Measurements from ENCODE around the gene CCDC50. TPM values are rescaled to one million over a fixed set of nuclear protein-coding genes. Genes with fewer than 3 reads are reported as not detected.

Gene CCDC50
- total RNA-seq, 1 donor from 2014 or later, result 51.2 TPM

DNA sequence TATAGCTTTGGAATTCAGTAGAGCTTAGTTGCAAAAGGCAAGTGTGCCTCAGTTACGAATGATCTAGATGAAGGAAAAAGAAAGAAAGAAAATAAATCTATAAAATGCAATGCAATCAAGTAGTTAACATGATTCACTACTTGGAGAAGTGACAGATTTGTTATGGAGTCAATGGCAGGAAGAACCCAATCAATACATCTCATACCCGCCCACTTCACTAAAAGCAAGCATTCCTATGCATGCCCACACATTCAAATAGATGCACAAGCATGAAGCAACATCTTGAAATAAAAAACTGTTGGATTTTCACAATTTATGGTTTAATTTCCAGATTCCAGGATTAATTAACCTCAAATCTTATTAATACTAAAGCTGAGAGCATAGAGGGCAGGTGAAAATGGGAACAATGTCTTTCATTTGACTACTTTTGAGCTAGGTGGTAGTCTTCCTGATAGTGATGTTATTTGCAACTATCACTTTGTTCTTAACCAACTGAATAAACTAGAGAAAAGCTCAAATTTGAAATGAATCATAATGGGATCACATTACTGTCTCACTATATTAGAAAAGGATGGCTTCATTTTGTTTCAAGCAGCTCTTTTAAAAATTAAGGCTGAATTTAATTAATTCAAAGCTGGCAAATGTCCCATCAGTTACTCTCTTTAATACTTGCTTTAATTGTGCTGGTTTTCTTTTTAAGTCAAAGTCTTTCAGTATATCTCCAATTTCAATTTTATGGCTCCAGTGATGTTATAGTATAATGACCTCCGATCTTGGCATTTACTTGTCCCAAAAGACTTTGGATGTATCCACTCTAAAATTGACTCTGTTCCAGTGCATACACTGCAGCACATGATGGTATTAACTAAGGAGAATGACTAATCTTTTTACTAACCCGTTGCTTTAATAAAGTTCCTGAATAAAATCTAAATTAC is 46.7 kb upstream of the CCDC50 start:
- Mint-ChIP-seq H3K9me3 (no peaks in the 10 kb centered on the region), H3K4me1 (no peaks in the 10 kb centered on the region), H3K4me3 (no peak overlapping the region), H3K27ac (no peak overlapping the region), H3K27me3 (ENCODE audit: insufficient read depth, low read depth) (no peaks in the 10 kb centered on the region), H3K36me3 (no peaks in the 10 kb centered on the region)
- no peak overlapping the region for H3K9ac ChIP-seq
- H3K4me1 ChIP-seq, result no peaks in the 10 kb centered on the region
- no peaks in the 10 kb centered on the region for H3K9me3 ChIP-seq (ENCODE audit: low read depth)
- no peak overlapping the region for H3K4me2 ChIP-seq
- no peak overlapping the region for H3K4me3 ChIP-seq
- DNase-seq (ENCODE audit: low spot score), result no peak
- no peak overlapping the region for H3K27ac ChIP-seq
- no peaks in the 10 kb centered on the region for H4K20me1 ChIP-seq (ENCODE audit: low read depth)
- H3K79me2 ChIP-seq (ENCODE audit: low read depth), result no peaks in the 10 kb centered on the region
- H3K27me3 ChIP-seq, result no peaks in the 10 kb centered on the region
- H3F3A ChIP-seq (ENCODE audit: low read depth), result no peaks in the 10 kb centered on the region
- TF ChIP-seq, protein P1, sequence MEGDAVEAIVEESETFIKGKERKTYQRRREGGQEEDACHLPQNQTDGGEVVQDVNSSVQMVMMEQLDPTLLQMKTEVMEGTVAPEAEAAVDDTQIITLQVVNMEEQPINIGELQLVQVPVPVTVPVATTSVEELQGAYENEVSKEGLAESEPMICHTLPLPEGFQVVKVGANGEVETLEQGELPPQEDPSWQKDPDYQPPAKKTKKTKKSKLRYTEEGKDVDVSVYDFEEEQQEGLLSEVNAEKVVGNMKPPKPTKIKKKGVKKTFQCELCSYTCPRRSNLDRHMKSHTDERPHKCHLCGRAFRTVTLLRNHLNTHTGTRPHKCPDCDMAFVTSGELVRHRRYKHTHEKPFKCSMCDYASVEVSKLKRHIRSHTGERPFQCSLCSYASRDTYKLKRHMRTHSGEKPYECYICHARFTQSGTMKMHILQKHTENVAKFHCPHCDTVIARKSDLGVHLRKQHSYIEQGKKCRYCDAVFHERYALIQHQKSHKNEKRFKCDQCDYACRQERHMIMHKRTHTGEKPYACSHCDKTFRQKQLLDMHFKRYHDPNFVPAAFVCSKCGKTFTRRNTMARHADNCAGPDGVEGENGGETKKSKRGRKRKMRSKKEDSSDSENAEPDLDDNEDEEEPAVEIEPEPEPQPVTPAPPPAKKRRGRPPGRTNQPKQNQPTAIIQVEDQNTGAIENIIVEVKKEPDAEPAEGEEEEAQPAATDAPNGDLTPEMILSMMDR (IDR thresholded peaks at IDR 0.05), result no peak
- TF ChIP-seq EZH2phosphoT487 (IDR thresholded peaks at IDR 0.05) (no peak), EZH2 (IDR thresholded peaks at IDR 0.05) (no peak)
- peak overlapping the region; percentile 20 for H2AFZ ChIP-seq (replicated peaks)
- H3K36me3 ChIP-seq, result no peaks in the 10 kb centered on the region

DNA sequence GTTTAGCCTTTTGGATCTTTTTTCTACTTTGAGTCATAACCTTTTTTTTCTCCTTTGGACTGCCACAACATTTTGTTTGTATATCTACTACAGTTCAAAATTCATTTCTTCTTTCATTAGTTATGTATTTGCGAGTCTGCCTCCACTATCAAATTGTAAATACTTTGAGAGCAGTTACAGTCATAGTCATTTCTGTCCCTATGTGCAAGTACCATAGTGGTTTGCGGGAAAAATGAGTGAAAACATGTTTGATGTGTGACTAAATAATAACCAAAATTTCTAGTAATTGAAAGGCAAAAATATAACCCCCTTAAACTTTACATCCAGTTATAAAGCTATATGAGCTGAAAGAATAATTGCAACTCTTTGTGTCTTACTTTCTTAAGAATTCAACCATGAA is 45.8 kb upstream of the CCDC50 start:
- H3K4me1 Mint-ChIP-seq, result no peaks in the 10 kb centered on the region
- Histone ChIP-seq H3K4me3 (no peak overlapping the region), H3K9ac (no peak overlapping the region), H3K9me3 (ENCODE audit: low read depth) (no peaks in the 10 kb centered on the region), H2AFZ (replicated peaks) (no peak overlapping the region), H3K4me2 (no peak overlapping the region), H3K27ac (no peak overlapping the region), H3K36me3 (no peaks in the 10 kb centered on the region), H3K4me1 (no peaks in the 10 kb centered on the region), H3F3A (ENCODE audit: low read depth) (no peaks in the 10 kb centered on the region), H3K27me3 (no peaks in the 10 kb centered on the region), H3K79me2 (ENCODE audit: low read depth) (no peaks in the 10 kb centered on the region), H4K20me1 (ENCODE audit: low read depth) (no peaks in the 10 kb centered on the region)
- no peak for TF ChIP-seq EZH2 (IDR thresholded peaks at IDR 0.05)
- TF ChIP-seq EZH2phosphoT487 (IDR thresholded peaks at IDR 0.05), result no peak
- TF ChIP-seq, protein P1 (IDR thresholded peaks at IDR 0.05), result no peak
- no peaks in the 10 kb centered on the region for H3K27me3 Mint-ChIP-seq (ENCODE audit: insufficient read depth, low read depth)
- no peak overlapping the region for H3K27ac Mint-ChIP-seq
- H3K36me3 Mint-ChIP-seq, result no peaks in the 10 kb centered on the region
- no peak overlapping the region for H3K4me3 Mint-ChIP-seq
- H3K9me3 Mint-ChIP-seq, result no peaks in the 10 kb centered on the region
- no peak for DNase-seq (ENCODE audit: low spot score)

DNA sequence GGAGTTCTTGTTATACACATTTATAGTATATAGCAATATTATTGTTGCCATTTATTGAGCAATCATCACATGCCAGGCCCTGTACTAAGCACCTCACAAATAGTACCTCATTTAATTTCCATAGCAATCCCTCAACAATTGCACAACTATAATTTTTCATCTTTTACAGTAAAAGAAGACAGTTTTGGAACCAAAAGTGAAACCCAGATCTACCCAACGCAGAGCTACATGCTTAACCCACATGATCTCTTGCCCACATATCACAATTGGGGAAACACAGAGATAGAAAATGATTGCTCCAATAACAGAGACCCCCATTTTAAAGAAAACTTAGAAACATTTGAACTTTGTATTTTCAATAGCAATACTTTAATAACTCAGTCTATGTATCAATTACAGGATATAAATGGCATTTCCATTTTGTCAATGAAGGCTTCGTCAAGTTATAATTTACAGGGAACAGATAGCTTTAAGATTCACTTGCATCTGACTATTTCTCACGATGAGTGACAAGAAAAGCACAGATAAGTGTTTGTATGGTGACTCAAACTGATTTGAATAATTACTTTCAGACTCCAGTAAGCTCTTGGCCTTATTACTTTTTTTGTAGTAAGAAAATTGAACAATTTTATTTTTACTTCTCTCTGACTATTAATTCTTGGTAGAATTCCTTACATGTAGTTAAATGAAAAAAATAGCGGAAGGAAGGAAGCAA is 38.7 kb upstream of the CCDC50 start:
- H3F3A ChIP-seq (ENCODE audit: low read depth), result no peaks in the 10 kb centered on the region
- Mint-ChIP-seq H3K4me1 (no peaks in the 10 kb centered on the region), H3K36me3 (no peaks in the 10 kb centered on the region), H3K9me3 (no peaks in the 10 kb centered on the region), H3K27ac (no peak overlapping the region), H3K4me3 (no peak overlapping the region), H3K27me3 (ENCODE audit: insufficient read depth, low read depth) (no peaks in the 10 kb centered on the region)
- no peak overlapping the region for H2AFZ ChIP-seq (replicated peaks)
- H3K4me1 ChIP-seq, result no peaks in the 10 kb centered on the region
- no peaks in the 10 kb centered on the region for H3K9me3 ChIP-seq (ENCODE audit: low read depth)
- TF ChIP-seq EZH2phosphoT487 (IDR thresholded peaks at IDR 0.05) (no peak), EZH2 (IDR thresholded peaks at IDR 0.05) (no peak)
- TF ChIP-seq, protein P1 (IDR thresholded peaks at IDR 0.05), result no peak
- no peaks in the 10 kb centered on the region for H4K20me1 ChIP-seq (ENCODE audit: low read depth)
- H3K27me3 ChIP-seq, result no peaks in the 10 kb centered on the region
- no peak overlapping the region for H3K4me3 ChIP-seq
- H3K79me2 ChIP-seq (ENCODE audit: low read depth), result no peaks in the 10 kb centered on the region
- DNase-seq (ENCODE audit: low spot score), result no peak
- no peak overlapping the region for H3K27ac ChIP-seq
- H3K9ac ChIP-seq, result no peak overlapping the region
- no peak overlapping the region for H3K4me2 ChIP-seq
- no peaks in the 10 kb centered on the region for H3K36me3 ChIP-seq

Data from neural progenitor cell (in vitro differentiated cells).